NCI-H1048 (cell line): ENCODE data around the gene HOXD12.
A peak's percentile ranks its signal among the peaks of the same experiment; 100 is the strongest.

Experiments used
- DNase-seq: peaks from one replicate; lab custom pipeline; 2025; lab: John Stamatoyannopoulos, UW

The HOXD12 gene

DNA sequence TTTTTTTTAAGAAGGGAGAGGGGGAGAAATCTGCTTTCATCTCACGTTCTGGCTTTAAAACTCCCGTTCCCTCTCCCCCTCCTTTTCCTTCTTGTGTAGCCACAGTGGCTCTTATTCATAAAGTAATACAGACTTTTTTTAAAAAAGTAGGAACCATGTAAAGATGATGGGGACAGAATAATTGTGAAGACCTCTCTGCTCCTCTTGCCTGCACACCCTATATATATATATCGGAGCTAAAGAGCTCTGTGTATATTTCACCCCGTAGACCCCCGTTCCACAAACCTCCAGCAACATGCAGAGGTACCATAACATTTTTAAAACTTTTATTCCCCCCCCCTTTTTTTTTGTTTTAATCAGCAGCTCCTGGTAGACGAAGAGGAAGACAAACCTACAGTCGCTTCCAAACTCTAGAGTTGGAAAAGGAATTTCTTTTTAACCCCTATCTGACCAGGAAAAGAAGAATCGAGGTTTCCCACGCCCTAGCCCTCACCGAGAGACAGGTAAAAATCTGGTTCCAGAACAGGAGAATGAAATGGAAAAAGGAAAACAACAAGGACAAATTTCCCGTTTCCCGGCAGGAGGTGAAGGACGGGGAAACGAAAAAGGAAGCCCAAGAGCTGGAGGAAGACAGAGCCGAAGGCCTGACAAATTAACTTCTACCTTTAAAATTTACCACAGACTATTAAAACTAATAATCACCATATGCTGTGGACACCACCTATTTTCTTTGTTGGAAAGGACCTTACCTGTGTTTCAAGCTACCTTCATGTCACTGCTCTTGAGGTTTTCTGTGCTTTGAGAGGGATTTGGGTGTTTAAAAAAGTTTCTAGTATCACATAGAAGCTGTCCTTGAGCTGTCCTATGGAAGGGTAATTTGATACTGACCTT is 31.6 kb downstream of the HOXD12 start:
- DNase-seq, result no peak

DNA sequence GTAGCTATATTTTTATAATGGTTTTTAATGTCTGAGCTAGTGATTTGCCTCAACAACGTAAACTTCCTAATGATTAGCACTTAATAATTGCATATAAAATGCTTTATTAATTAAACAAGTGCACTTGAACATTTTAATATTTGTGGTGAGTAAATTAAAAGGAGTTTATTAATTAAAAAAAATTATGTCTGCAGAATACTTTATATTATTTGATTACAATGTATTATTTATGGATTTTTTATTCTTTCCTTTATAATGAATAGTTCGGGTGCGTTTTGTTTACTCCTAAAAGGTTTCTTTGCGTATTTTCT is 32.2 kb downstream of the HOXD12 start:
- DNase-seq, result no peak

DNA sequence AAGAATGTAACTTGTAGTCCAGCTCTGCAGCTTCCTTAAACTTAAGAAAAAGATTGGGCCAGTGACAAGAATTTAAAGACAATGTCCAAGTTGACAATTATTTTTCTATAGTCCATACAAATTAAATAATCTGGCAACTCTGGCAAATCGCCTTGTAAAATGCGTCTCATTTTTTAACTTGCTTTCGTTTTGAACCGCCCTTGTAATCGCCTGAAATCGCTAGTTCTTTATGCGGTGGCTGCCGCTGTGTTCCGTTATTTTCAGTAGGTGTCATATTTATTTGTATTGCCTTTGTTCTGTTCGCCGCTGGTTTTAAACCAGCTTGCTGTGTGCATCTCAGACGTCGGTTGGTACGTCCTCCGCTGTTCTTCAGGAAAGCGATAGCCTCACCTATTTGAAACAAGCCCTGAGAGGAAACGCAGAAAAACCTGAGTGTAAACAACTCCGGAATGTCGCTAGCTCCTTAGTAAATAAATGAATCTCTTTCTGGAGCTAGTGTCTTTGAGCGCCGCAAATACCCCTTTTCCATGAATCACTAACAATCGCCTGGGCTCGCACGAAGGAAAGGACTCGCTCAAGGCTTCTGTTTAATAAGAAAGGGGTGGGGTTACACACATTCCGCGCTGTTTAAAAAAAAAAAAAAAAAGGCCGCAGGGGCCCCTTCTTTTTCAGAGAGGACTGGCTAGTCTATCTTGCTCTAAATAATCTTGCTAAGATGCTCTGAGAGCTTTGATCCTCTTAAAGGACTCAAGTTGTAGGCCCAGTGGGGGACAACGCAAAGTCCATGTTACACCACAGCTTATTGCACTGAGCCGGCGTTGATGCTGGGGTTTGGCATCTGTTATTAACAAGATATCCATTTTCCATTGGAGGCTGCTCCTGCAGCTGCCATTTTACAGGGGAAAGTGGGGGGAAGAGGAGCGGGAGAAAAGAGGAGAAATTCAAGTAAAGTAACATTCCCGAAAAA is 32.9 kb downstream of the HOXD12 start:
- DNase-seq, result no peak

DNA sequence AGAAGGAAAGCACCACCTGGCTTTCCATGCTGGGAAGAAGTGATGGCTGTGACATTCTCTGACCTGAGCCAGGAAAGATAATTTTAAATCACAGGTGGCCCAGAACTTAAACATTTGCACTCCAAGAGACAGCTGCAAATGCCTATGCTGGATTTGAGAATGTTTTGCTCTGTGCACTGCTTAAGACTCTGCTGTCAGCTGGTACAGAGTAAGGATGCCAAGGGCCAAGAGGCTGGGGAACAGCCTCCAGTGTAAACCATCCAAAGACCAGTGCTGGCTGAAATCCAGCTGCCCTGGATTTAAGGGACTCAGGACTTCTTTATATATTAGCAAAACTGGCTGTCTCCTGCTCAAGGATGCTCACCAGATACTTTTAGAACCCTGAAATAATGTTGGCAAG is 33.8 kb downstream of the HOXD12 start:
- no peak for DNase-seq

DNA sequence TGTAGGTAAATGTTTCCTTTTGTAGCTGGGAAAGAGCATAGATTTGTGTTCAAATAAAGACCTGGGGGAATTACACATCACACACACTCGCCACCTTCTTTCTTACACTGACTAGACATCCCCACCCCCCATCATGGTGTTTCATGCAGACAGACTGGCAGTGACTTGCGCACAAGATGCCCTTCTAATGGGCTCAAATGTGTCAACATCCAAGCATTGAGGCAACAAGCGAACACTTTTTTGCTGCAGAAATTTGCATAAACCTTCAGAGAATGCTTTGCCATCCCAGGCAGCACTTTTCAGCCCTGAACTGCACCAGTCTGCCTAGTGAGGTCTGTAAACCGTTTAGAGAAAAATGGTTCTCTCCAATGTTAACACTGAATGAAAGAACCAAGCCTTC is 34.4 kb downstream of the HOXD12 start:
- DNase-seq, result no peak

DNA sequence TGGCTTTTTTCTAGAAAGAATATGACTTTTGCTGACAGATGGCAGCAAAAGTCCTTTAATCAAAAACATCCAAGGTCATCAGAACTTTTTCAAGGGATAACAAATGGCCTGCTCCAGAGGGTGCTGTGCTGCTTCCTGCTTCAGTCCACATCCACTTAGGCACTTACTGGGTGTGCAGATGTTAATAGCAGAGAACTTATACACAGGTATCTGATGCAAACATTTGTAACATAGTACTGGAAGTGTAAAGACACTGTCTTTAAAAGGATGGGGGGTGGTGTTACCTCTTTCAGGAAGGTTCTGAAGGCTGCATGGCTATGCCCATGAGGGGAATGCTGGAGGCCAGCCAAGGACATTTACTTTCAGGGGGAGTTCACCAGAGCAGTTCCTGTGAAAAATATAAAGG is 35.4 kb downstream of the HOXD12 start:
- DNase-seq, result no peak

DNA sequence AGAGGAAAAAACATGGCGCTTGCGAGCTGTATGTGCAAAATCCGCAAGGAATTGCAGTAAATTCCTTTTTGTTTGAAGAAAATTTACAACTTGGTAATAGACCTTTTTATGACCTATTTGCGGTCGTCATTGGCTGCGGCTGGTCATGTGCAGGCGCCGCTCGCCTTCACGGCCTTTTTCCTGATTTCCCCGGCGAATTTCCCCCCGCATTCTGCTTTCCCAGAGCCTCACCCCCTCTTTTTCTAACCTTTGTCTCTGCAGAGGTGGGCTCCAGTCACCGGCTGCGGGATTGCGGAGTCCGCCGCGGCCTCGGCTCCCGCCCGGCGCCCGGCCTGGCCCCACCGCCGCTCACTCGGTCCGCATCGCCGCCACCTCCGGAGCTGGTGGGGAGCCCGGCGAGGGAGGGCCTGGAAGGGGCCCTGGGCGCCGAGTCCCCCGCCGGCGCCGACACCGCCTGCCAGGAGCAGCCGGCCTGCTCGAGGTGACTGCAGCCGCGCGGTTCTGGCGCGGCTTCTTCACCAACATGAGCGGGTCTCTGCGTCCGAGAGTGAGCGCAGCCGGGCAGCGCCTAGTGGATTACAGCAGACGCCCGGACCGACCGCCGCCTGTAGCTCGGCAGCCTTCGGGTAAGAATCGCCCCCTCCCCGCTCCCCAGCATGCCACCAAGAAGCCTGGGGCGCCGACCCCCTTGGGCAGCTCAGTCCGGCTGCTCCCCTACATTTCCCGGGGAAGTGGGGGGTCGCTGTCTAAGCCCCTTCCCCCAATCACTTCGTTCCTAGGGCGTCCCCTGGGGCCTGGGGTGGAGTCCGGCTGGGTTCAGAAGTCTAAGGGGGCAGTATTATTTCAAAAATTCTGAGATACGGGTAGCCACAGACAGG is 37.0 kb downstream of the HOXD12 start:
- no peak for DNase-seq

DNA sequence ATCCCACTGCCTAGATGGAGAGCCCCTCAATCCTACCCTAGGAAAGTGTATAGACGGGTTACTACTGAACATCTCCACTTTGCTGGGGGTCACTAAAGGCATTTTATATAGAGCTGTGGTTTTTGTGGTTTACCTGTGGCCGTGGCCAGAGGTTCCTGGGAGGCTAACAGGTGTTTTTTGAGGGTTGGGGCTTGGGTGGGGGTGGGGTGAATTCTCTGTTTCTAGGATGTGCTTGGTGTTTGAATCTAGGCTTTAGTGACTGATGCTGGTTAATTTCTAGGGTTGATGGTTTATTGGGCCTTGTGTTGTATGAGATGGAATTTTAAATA is 37.6 kb downstream of the HOXD12 start:
- DNase-seq, result no peak

DNA sequence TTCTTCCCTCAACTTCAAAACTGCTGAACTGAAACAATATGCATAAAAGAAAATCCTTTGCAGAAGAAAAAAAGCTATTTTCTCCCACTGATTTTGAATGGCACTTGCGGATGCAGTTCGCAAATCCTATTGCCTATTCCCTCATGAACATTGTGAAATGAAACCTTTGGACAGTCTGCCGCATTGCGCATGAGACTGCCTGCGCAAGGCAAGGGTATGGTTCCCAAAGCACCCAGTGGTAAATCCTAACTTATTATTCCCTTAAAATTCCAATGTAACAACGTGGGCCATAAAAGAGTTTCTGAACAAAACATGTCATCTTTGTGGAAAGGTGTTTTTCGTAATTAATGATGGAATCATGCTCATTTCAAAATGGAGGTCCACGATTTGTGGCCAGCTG is 38.3 kb downstream of the HOXD12 start:
- no peak for DNase-seq

DNA sequence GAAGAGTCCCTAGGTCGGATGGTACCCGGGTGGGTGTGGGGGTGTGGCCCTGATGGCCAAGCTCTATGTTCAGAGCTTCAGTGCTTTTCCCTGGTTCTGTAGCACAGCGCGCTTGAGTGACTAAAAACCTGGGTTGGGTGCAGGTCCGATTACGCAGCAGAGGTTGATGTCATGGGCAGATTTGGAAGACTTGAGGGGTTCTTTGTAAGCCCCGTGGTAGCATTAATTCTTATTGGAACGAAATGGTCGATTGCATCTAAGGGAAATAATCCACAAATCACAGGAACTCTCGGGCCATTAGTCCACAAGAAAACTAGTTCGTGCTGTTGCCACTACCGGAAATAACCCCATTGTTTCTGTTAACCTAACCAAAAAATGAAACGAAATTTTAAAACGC is 38.9 kb downstream of the HOXD12 start:
- no peak for DNase-seq

DNA sequence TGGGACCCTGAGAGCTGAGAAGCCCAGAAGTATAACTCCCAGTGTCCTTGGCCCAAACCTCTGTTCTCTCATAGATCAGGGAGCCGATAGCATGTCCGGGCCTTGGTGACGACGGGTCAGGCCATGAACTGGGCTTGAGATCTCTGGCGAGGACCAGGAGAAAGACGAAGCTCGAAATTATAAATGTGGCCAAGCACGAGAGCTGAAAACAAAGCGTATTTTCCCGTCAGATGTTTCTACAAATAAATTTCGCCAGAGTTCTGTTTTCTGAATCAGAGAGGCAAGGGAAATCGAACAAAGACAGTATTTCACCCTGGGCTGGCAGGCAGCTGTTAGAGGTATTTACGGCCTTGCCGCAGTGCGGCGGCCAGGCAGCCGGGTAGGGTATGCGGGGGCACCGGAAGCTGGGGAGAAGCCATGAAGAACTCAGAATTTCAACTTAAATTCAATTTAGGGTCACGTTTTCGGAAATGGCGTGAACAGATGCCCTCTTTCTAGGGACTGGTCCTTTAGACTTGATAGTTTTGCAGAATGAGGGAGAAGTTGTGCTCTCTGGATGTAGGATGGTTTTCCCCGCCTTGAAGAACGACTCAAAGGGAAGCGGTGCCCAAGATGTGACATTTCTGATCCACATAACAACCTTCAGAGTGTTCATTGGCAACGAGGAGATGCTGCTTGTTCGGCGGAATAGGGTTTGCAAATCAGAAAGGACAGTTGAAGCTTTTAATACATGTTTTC is 39.5 kb downstream of the HOXD12 start:
- no peak for DNase-seq

DNA sequence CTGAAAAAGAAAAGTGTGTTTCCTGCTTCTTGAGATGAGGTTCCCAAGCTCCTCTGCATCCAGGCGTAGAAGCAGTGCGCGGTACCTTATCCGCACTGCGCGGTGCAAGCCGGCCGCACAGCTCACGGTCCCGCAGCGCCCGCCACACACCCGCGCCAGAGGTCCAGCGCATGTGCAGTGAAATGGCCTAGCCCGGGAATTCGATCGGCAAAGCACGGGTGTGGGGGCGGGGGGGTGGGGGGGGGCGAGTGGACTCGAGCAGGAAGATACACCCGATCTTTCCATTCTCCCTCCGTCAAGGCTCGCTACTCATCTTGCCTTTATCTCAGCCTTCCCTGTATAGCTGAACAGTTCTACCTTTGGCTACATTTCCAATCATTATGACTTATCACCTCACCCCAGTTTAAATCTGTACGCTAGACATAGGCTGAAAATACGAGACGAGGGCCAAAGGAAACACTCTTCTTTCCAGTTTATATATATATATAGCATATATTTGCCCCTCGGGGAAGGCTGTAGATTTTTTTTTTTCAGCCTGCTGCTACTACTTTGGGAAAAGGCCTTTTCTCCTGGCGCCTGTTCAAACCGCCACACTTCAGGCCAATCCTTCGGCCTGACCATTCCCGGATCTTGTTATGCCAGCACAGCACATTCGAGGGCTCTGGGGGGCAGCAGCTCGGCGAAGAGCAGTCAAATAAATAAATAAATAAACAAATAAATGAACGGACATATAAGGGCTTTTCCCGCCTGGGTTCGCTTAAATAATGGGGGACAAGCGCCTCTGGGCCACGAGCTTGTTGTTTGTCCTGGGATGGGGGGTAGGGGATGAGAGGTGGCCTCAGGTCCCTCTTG is 40.3 kb downstream of the HOXD12 start:
- no peak for DNase-seq

DNA sequence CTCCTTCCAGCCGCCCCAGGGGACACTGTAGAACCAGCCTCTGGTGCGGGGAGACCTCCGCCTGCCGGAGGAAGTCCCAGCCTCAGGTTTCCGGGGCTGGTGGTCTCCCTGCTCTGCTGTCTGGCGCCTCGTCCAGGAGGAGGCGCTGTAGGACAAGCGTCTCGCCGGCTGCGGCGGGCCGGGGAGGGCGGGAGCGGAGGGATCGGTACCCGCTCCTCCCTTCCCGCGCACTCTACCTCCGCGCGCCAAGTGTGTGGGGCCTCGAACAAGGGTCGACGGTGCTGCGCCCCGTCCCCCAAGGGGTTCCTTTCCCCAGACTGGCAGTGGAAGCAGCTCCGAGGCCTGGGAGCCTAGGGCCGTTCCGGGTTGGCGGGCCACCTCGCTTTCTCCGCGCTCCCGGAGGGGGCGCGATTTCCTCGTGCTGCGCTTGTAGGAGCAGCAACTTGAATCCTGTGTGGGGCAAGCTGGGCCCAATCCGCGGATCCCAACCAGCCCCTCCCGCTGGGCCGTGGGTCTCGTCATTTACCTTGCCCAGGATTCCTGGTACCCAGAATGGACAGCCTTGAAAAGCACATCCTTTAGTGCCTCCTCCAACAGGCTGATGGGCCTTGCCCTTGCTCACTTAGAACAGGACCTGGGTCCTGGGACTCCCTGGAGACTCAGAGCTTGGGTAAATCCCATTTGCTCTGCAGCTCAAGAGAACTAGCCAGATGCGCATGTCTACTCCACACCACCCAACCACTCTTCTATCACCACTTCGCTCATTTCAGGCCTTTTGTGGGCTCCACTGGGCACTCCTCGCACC is 41.1 kb downstream of the HOXD12 start:
- DNase-seq, result peak; percentile 53

DNA sequence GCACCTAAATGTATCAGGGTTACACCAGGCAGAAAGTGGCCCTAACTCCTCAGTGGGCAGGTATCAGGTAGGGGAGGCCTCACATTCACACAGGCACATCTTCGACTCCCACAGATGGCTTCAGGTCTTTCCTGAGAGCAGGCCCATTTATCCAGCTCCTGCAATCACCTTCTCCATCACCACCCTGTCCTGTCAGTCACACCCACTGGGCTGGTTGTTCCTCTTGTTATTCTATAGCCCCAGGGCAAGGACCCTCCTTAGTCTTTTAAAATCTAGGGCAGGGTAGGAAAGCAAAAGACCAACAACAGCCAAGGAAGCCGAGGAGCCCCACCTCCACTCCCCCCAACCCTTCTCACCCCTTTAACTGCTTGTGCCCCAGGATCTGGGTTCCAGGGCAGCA is 42.7 kb downstream of the HOXD12 start:
- no peak for DNase-seq

DNA sequence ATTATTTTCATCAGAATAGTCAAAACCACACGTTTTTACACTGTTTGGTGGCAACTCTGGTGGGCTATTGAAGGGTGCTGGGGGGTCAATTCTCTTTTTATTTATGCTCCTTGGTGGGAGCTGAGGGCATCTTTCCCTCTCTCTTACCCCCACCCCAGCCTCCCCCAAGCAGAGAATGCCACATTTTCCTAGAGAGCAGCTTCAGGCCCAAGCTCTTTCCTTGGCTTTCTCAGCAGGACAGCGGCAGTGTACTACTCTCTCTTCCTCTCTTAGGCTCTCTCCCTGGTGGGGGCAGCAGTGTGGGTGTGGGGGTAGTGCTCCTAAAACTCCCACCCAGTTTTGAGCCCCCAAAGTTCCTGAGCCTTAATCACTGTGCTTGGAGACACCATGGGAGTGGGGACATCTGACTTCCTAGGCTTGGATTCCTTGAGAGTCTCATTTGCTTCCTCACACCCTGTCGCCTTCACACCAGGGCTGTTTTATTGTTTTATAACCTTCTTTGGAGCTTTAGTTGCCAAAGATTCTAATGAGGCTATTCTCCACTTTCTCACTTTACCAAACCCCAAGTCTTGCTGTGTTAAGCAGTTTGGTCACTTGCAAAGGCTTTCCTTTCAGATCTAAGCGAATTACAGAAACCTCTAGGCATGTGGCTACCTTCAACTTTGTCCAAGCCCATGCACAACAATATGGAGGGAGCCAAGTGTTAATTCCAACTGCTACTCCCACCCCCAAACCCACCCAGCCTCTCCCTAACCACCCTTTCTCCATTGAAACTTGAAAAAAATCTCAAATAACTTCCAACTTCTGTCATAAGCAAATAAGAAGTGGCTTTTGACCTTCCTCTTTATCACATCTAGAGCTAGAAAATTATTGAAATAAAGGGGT is 45.7 kb downstream of the HOXD12 start:
- DNase-seq, result no peak

DNA sequence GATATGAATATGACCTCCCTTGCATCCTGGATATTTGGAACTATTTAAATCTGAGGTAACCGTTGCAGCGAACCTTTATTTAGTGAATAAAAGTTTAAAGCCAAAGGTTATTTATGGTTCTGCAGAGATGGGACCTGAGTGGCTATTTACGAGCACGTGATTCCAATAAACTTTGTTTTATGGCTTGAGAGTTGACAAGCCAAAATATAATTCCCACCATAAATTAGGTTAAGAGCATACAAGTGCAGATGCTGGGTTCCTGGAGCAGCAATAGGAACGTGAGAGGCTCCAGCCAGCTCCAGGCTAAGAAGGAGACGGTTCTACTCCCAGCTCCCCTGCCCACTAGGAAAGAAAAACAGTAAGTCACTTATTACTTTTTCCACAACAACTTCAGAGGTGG is 46.5 kb downstream of the HOXD12 start:
- DNase-seq, result no peak

DNA sequence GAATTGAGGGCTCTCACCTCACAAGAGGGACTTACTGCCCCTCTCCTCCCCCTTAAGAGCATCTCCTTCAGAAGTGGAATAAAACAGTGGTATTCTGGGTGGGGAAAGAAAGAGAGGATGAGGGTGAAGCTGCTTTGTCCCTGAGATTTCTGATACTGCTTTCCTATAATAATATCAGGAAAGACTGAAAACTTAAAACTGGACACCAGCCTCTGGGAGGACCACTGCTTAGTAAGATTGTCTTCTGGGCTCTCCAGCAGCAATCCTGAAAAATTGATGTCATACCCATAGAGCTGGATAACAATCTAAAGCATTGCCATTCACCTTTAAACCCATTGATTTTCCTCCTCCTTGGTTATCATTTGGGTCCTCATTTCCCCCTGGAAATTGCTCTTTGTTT is 47.0 kb downstream of the HOXD12 start:
- no peak for DNase-seq

DNA sequence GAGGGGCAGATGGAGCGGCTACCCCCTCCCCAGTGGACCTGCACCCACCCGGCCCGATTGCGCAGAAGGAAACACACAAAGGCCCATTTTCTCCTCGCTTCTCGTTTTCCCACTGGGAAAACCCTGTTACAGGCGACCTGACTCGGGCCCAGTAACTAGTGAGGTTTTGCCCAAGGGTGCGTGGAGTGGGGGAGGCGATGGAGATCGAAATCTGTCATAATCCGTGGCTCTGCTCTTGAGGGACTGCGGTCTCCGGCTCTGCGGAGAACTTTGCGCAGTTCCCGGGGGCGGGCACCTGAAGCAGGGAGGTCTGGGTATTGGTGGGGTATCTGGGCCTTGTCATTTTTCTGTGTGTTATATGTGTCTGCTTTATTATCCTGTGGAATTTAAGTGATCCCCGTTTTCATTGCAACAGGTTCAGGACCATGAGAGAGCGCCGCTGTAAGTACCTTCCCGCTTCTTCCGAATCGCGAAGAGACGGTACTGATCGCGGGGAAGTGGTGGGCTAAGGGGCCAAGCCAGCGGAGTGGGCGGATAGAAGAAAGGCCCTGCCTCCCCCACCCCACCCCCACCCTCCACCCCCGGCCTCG is 47.7 kb downstream of the HOXD12 start:
- no peak for DNase-seq
